ENCODE measurements around the gene HTT.

- TF ChIP-seq CTCF (IDR thresholded peaks at IDR 0.05) (no peak), POLR2A (IDR thresholded peaks at IDR 0.05) (no peak), EP300 (IDR thresholded peaks at IDR 0.05) (no peak)
Measured at GRCh38 chr4:3241898-3242524, 167.5 kb downstream of the HTT start.
